ENCODE measurements around the gene FAM107B.
"Not testable (repeated sequence)": the region's sequence is repeated elsewhere in the genome, so short reads cannot be mapped to it uniquely, and the experiment has no call there.

FAM107B gene

DNA sequence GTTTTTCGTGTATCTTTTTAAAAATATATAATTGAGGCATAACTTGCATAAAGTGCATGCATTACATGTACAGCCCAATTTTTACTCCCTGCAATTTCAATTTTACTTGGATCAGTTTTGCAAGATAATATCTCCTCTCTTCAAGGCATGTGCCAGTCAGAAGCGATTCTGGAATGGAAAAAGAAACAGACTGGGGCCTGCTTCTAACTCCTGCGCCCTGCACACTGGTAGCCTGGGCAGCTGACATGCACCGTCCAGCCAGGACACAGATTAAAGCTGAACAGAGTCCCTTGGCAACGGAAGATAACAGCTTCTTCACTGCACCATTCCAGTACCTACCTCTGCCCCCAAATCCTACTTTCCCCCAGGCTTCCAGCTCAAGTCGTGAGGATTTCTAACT, 182.1 kb downstream of the FAM107B start:
- no peak overlapping the region for H3K56ac ChIP-seq (ENCODE audit: low read length)
- no peak overlapping the region for H3K23ac ChIP-seq (ENCODE audit: low read length)
- no peak overlapping the region for H2BK5ac ChIP-seq (ENCODE audit: low read length)
- no peaks in the 10 kb centered on the region for H3K27me3 ChIP-seq (ENCODE audit: insufficient read depth, low read length, poor library complexity)
- no peak overlapping the region for H3K9ac ChIP-seq (ENCODE audit: low read length)
- no peak overlapping the region for H2BK120ac ChIP-seq (ENCODE audit: low read depth, low read length)
- H3K79me2 ChIP-seq (ENCODE audit: control insufficient read depth, insufficient read depth, low read length): peaks cover 16% of the 10 kb centered on the region
- peaks cover 5% of the 10 kb centered on the region for H3K79me1 ChIP-seq (ENCODE audit: low read length)
- H3K4ac ChIP-seq (ENCODE audit: low read depth, low read length): no peak overlapping the region
- no peak overlapping the region for H4K8ac ChIP-seq (ENCODE audit: low read depth, low read length)
- H3K4me2 ChIP-seq (ENCODE audit: low read length): no peak overlapping the region
- no peak overlapping the region for H2BK15ac ChIP-seq (replicated peaks; ENCODE audit: low read depth)
- no peak overlapping the region for H2AK5ac ChIP-seq (ENCODE audit: low read length)
- no peak overlapping the region for H3K27ac ChIP-seq (ENCODE audit: low read depth, low read length)
- H4K5ac ChIP-seq (ENCODE audit: low read length): no peak overlapping the region
- no CpG with 5 or more reads among the region's 6 CpGs for WGBS (ENCODE audit: extremely low coverage, insufficient coverage, low lambda C conversion rate)
- H3K36me3 ChIP-seq (ENCODE audit: control insufficient read depth, insufficient read depth, low read length): no peaks in the 10 kb centered on the region
- no peaks in the 10 kb centered on the region for H3K4me1 ChIP-seq (ENCODE audit: control insufficient read depth, low read depth, low read length)
- no peak overlapping the region for H3K18ac ChIP-seq (ENCODE audit: low read length)
- no peak overlapping the region for H3K4me3 ChIP-seq (ENCODE audit: low read length)
- DNase-seq: no peak

DNA sequence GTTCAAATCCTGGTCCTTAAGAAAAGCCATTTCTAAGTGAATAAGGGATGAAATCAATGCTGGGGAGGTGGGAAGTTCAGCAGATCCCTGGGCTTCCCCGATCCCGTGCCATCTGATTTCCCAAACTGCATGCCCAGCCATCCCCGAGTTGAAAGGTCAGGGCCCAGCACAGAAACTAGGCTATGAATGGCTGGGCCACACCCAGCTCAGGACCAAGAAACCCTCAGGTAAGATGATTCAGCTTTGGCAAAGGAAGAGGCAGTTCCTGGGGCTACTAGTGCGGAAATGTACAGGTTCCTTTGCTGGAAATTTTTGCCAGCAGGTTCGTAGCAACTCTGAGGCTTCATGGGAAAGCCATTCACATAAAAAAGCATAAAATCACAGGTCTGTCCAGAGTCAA, 182.7 kb downstream of the FAM107B start:
- no peak overlapping the region for H3K4me3 ChIP-seq (ENCODE audit: low read length)
- no peak overlapping the region for H2BK15ac ChIP-seq (replicated peaks; ENCODE audit: low read depth)
- H3K23ac ChIP-seq (ENCODE audit: low read length): no peak overlapping the region
- DNase-seq: no peak
- no peaks in the 10 kb centered on the region for H3K36me3 ChIP-seq (ENCODE audit: control insufficient read depth, insufficient read depth, low read length)
- no peak overlapping the region for H3K4ac ChIP-seq (ENCODE audit: low read depth, low read length)
- no peak overlapping the region for H3K56ac ChIP-seq (ENCODE audit: low read length)
- no CpG with 5 or more reads among the region's 5 CpGs for WGBS (ENCODE audit: extremely low coverage, insufficient coverage, low lambda C conversion rate)
- H3K27ac ChIP-seq (ENCODE audit: low read depth, low read length): no peak overlapping the region
- H4K5ac ChIP-seq (ENCODE audit: low read length): no peak overlapping the region
- H4K8ac ChIP-seq (ENCODE audit: low read depth, low read length): no peak overlapping the region
- peaks cover 17% of the 10 kb centered on the region for H3K79me2 ChIP-seq (ENCODE audit: control insufficient read depth, insufficient read depth, low read length)
- H3K4me2 ChIP-seq (ENCODE audit: low read length): no peak overlapping the region
- no peak overlapping the region for H3K9ac ChIP-seq (ENCODE audit: low read length)
- no peaks in the 10 kb centered on the region for H3K27me3 ChIP-seq (ENCODE audit: insufficient read depth, low read length, poor library complexity)
- H2BK5ac ChIP-seq (ENCODE audit: low read length): no peak overlapping the region
- H2AK5ac ChIP-seq (ENCODE audit: low read length): no peak overlapping the region
- peaks cover 6% of the 10 kb centered on the region for H3K79me1 ChIP-seq (ENCODE audit: low read length)
- H3K4me1 ChIP-seq (ENCODE audit: control insufficient read depth, low read depth, low read length): no peaks in the 10 kb centered on the region
- no peak overlapping the region for H2BK120ac ChIP-seq (ENCODE audit: low read depth, low read length)
- H3K18ac ChIP-seq (ENCODE audit: low read length): no peak overlapping the region

DNA sequence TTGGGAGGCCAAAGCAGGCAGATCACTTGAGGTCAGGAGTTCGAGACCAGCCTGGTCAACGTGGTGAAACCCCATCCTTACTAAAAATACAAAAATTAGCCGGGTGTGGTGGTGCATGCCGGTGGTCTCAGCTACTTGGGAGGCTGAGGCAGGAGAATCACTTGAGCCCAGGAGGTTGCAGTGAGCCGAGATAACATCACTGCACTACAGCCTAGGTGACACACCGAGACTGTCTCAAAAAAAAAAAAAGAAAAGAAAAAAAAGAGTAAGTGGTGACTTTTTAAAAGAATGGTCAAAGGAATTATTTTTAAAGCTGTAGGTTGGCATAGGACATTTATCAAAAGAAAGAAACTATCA, 185.8 kb downstream of the FAM107B start:
- not testable (repeated sequence) for H3K9ac ChIP-seq (ENCODE audit: low read length); H3K4me3 ChIP-seq (ENCODE audit: low read length); H2BK120ac ChIP-seq (ENCODE audit: low read depth, low read length); H2AK5ac ChIP-seq (ENCODE audit: low read length); H3K36me3 ChIP-seq (ENCODE audit: control insufficient read depth, insufficient read depth, low read length); H3K27ac ChIP-seq (ENCODE audit: low read depth, low read length); H3K56ac ChIP-seq (ENCODE audit: low read length); H4K5ac ChIP-seq (ENCODE audit: low read length); H3K4me2 ChIP-seq (ENCODE audit: low read length); H3K23ac ChIP-seq (ENCODE audit: low read length); H3K4me1 ChIP-seq (ENCODE audit: control insufficient read depth, low read depth, low read length); H2BK15ac ChIP-seq (replicated peaks; ENCODE audit: low read depth); H3K27me3 ChIP-seq (ENCODE audit: insufficient read depth, low read length, poor library complexity); DNase-seq; H3K4ac ChIP-seq (ENCODE audit: low read depth, low read length); H2BK5ac ChIP-seq (ENCODE audit: low read length); H4K8ac ChIP-seq (ENCODE audit: low read depth, low read length); H3K18ac ChIP-seq (ENCODE audit: low read length)
- WGBS (ENCODE audit: extremely low coverage, insufficient coverage, low lambda C conversion rate): no CpG with 5 or more reads among the region's 6 CpGs
- Histone ChIP-seq H3K79me2 (ENCODE audit: control insufficient read depth, insufficient read depth, low read length) (peaks cover 15% of the 10 kb centered on the region), H3K79me1 (ENCODE audit: low read length) (peaks cover 11% of the 10 kb centered on the region)

DNA sequence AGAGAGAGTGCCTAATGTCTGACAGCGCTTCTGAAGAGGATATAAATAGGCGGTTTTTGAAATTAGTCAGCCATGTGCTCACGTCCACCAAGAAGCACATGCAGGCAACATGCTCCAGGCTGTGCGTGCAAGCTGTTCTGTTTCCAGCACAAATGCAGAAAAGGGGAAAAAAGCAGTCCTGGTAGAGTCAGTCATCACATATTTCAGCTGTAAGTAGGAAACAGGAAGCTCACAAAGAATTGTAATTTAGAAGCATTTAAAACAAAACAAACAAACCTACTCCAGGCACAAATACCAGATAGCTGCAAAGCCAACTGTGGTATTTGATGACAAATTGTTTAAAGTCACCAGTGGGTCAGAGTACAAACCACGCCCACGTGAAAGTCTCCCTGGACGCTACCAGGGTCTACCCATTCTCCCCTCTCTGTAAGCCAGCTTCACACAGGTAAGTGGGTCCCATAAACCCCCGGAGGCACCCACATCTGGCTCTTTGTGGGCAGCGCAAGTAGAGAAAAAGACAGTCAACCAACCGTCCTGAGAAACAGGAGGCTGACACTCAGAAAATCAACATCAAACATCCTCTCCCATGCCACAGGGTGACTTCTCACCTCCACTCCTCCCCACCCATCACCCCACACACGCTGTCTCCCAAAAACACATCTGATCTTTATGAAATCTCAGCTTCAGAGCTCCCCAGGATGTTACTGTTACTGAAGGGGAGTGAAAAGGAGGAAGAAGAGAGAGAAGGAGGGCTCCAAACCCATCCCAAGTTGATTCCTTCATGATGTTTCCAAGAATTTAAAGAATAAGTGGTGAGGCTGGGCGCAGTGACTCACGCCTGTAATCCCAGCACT, 186.4 kb downstream of the FAM107B start:
- WGBS (ENCODE audit: extremely low coverage, insufficient coverage, low lambda C conversion rate): no CpG with 5 or more reads among the region's 13 CpGs
- H3K56ac ChIP-seq (ENCODE audit: low read length): no peak overlapping the region
- no peak overlapping the region for H3K23ac ChIP-seq (ENCODE audit: low read length)
- H2BK5ac ChIP-seq (ENCODE audit: low read length): no peak overlapping the region
- H4K8ac ChIP-seq (ENCODE audit: low read depth, low read length): no peak overlapping the region
- H3K27ac ChIP-seq (ENCODE audit: low read depth, low read length): no peak overlapping the region
- no peak overlapping the region for H2AK5ac ChIP-seq (ENCODE audit: low read length)
- H2BK15ac ChIP-seq (replicated peaks; ENCODE audit: low read depth): no peak overlapping the region
- no peak overlapping the region for H2BK120ac ChIP-seq (ENCODE audit: low read depth, low read length)
- H3K79me2 ChIP-seq (ENCODE audit: control insufficient read depth, insufficient read depth, low read length): peaks cover 18% of the 10 kb centered on the region
- H3K4ac ChIP-seq (ENCODE audit: low read depth, low read length): no peak overlapping the region
- H3K79me1 ChIP-seq (ENCODE audit: low read length): peaks cover 12% of the 10 kb centered on the region
- H3K4me1 ChIP-seq (ENCODE audit: control insufficient read depth, low read depth, low read length): peaks cover 6% of the 10 kb centered on the region
- H3K4me3 ChIP-seq (ENCODE audit: low read length): no peak overlapping the region
- no peak overlapping the region for H3K18ac ChIP-seq (ENCODE audit: low read length)
- H3K4me2 ChIP-seq (ENCODE audit: low read length): no peak overlapping the region
- H3K27me3 ChIP-seq (ENCODE audit: insufficient read depth, low read length, poor library complexity): no peaks in the 10 kb centered on the region
- H4K5ac ChIP-seq (ENCODE audit: low read length): no peak overlapping the region
- DNase-seq: no peak
- H3K9ac ChIP-seq (ENCODE audit: low read length): no peak overlapping the region
- H3K36me3 ChIP-seq (ENCODE audit: control insufficient read depth, insufficient read depth, low read length): no peaks in the 10 kb centered on the region

DNA sequence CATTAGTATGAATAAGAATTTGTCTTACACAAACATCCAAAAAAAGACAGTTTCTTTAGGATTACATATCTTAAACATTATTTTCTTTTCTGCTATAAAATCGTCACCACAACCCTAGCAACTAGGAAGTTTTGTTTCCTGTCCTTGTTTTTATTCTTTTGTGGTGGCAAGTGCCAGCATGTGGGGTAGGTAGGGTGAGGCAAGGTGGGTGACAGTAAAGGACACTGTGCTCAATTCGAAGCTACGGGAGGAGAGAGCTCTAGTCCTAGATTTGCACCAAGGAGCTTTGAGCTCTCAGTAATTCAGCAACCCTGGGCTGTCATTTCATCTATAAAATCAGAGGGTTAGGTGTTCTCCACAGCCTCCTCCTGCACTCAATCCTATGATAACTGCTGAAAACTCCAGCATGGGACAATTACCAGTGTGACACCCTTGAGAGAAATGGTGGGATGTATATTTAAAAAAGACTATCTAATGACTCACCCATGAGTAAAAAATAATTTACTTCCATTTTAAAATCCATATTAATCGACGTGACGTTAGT, 187.1 kb downstream of the FAM107B start:
- Histone ChIP-seq H3K4me2 (ENCODE audit: low read length) (no peak overlapping the region), H2AK5ac (ENCODE audit: low read length) (no peak overlapping the region), H4K5ac (ENCODE audit: low read length) (no peak overlapping the region), H3K79me1 (ENCODE audit: low read length) (peaks cover 12% of the 10 kb centered on the region), H3K23ac (ENCODE audit: low read length) (no peak overlapping the region), H3K9ac (ENCODE audit: low read length) (no peak overlapping the region), H3K27me3 (ENCODE audit: insufficient read depth, low read length, poor library complexity) (no peaks in the 10 kb centered on the region), H3K56ac (ENCODE audit: low read length) (no peak overlapping the region), H2BK5ac (ENCODE audit: low read length) (no peak overlapping the region), H3K18ac (ENCODE audit: low read length) (no peak overlapping the region), H2BK120ac (ENCODE audit: low read depth, low read length) (no peak overlapping the region), H2BK15ac (replicated peaks; ENCODE audit: low read depth) (no peak overlapping the region), H3K79me2 (ENCODE audit: control insufficient read depth, insufficient read depth, low read length) (peaks cover 18% of the 10 kb centered on the region), H3K4ac (ENCODE audit: low read depth, low read length) (no peak overlapping the region), H3K36me3 (ENCODE audit: control insufficient read depth, insufficient read depth, low read length) (no peaks in the 10 kb centered on the region), H3K4me3 (ENCODE audit: low read length) (no peak overlapping the region), H3K27ac (ENCODE audit: low read depth, low read length) (no peak overlapping the region), H4K8ac (ENCODE audit: low read depth, low read length) (no peak overlapping the region), H3K4me1 (ENCODE audit: control insufficient read depth, low read depth, low read length) (peaks cover 6% of the 10 kb centered on the region)
- no CpG with 5 or more reads among the region's 6 CpGs for WGBS (ENCODE audit: extremely low coverage, insufficient coverage, low lambda C conversion rate)
- DNase-seq: no peak

Measured in mesendoderm (in vitro differentiated cells).